Left hindlimb (tissue), 1 donor: ENCODE measurements around the gene THOC6.

Experiments used
- DNase-seq: peaks from one replicate; pipeline ENCODE4 v3.0.0-alpha.2; 2018

THOC6 gene

GRCh38 chr16:3017794-3018506, 5.9 kb upstream of the THOC6 start, which contains the start of gene CLDN6:
CLDN6 (minus strand) TSS chr16:3018183; CDS start chr16:3016021, 2,162 bp downstream.
- DNase-seq: no peak

GRCh38 chr16:3019594-3020246, 4.1 kb upstream of the THOC6 start:
- no peak for DNase-seq

GRCh38 chr16:3020247-3020603, 3.6 kb upstream of the THOC6 start, which contains the start of gene TNFRSF12A:
TNFRSF12A (plus strand) TSS chr16:3020368; CDS start chr16:3020398, 30 bp downstream.
- DNase-seq: peak; percentile 82

GRCh38 chr16:3020604-3021448, 3.0 kb upstream of the THOC6 start:
- DNase-seq: peak; percentile 83

GRCh38 chr16:3021449-3022207, 2.2 kb upstream of the THOC6 start:
- DNase-seq: peak; percentile 87

GRCh38 chr16:3022208-3022683, 1.6 kb upstream of the THOC6 start:
- DNase-seq: peak; percentile 92

GRCh38 chr16:3022684-3023414, 986 bp upstream of the THOC6 start:
- DNase-seq: no peak

GRCh38 chr16:3023415-3023668, 493 bp upstream of the THOC6 start:
- peak; percentile 83 for DNase-seq

GRCh38 chr16:3025032-3026002, 1.5 kb downstream of the THOC6 start:
- no peak for DNase-seq

- DNase-seq: no peak
Observed at GRCh38 chr16:3026003-3026378, 2.2 kb downstream of the THOC6 start.

- no peak for DNase-seq
Observed at GRCh38 chr16:3026609-3027488, 3.0 kb downstream of the THOC6 start.

- no peak for DNase-seq
Observed at GRCh38 chr16:3027489-3027795, 3.6 kb downstream of the THOC6 start.

- peak; percentile 73 for DNase-seq
Observed at GRCh38 chr16:3027983-3028715, 4.3 kb downstream of the THOC6 start.

GRCh38 chr16:3028716-3029319, 5.0 kb downstream of the THOC6 start:
- no peak for DNase-seq

- no peak for DNase-seq
Observed at GRCh38 chr16:3029491-3030221, 5.8 kb downstream of the THOC6 start.

GRCh38 chr16:3030222-3031212, 6.7 kb downstream of the THOC6 start:
- no peak for DNase-seq

GRCh38 chr16:3032624-3033023, 8.8 kb downstream of the THOC6 start:
- no peak for DNase-seq
